Inflammatory macrophage treated with lipopolysaccharide for 4 hours (primary cell): Measurements from ENCODE around the gene CHFR.
"Not testable (repeated sequence)": the region's sequence is repeated elsewhere in the genome, so short reads cannot be mapped to it uniquely, and the experiment has no call there.

Experiments
- DNase-seq: peaks from one replicate; pipeline ENCODE4 v3.0.0-alpha.2; 2020

Gene CHFR

GRCh38 chr12:132839558-132840235 is 47.7 kb downstream of the CHFR start:
- DNase-seq, result no peak

- DNase-seq, result no peak
These were observed 48.9 kb downstream of the CHFR start for GRCh38 chr12:132838410-132839080.

DNA sequence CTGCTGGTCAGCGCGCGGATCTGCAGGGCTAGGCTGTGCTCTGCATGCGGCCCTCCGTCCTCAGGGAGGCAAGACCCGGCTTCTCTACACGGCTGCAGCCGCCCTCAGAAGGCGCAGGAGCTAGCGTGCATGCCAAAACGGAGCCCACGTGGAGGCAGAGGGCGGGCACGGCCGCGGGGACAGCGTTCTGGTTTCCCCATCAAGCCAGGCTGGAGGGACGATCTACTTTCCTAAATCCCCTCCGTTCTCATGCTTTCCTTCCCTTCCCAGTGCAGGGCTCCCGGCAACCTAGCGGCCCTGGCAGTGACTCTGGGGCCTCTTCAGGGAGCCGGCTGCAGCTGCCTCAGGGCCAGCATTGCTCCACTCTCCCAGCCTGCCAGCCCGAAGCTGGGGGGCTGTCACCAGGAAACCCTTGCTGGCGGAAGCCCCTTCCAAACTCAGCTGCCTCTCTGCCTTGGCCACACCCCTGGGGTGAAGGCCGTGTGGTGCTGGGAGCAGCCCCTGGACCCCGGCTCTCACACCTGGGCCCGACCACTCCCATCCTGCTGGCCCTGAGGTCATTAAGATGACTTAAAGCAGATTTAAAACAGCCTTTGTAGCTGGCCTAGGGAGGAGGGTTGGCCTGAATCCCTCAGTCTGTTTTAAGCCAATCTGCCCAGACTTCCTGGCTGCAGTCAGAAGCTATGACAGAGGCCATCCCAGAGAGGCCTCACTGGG is 49.6 kb downstream of the CHFR start:
- no peak for DNase-seq

DNA sequence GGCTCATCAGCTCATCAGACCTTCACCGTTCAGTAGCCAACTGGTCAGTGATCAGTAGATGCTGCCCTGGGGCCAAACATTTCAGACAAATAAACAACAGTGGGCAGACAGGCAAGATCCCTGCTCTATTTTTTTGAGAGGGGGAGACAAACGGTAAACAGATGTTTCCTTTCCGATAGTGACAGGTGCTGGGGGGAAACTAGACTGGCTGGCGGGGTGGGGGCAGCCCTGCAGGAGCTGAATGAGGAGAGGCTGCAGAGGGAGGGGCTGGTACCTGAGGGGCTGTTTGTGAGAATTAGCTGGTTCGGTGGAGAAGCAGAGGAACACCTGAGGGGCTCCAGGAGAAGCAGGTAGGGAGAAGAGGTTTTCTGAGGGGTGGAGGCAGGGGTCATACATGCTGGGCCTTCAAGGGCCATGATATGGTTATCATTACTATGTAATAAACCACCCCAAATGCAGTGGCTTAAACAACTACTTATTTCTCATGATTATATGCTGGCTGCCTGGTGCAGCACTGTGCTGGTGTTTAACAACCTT is 50.5 kb downstream of the CHFR start:
- DNase-seq, result no peak

DNA sequence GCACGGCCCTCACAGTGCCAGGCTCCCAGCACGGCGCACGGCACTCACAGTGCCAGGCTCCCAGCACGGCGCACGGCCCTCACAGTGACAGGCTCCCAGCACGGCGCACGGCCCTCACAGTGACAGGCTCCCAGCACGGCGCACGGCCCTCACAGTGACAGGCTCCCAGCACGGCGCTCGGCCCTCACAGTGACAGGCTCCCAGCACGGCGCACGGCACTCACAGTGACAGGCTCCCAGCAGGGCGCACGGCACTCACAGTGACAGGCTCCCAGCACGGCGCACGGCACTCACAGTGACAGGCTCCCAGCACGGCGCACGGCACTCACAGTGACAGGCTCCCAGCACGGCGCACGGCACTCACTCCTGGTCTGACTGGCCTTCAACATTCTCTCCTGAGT is 51.2 kb downstream of the CHFR start:
- DNase-seq, result not testable (repeated sequence)

DNA sequence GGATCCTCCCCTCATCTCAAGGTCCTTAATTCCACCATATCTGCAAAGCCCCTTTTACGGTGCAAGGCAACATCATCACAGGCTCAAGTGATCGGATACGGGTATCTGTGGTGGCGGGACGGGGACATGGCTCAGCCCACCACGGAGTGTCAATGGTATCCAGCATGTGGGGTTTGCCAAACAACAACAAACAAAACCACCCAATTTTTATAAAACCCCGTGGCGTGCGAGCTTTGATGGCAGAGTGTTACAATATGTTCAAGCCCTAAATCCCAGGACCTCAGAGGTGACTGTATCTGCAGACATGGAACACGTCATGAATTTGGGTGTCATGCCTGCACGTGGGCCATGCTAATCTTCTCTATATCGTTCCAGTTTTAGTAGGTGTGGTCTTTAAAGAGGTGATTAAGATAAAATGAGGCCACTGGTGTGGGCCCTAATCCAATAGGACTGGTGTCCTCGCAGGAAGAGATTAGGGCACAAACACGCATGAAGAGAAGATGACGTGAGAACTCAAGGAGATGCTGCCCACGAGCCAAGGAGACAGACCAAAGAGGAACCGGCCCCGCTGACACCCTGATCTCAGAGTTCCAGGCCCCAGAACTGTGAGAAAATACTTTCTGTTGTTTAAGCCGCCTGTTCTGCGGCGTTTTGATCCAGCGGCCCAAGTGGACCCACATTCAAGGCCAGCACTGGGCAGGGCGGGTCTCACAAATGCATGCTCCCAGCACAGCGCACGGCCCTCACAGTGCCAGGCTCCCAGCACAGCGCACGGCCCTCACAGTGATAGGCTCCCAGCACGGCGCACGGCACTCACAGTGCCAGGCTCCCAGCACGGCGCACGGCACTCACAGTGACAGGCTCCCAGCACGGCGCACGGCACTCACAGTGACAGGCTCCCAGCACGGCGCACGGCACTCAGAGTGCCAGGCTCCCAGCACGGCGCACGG is 52.1 kb downstream of the CHFR start:
- no peak for DNase-seq

DNA sequence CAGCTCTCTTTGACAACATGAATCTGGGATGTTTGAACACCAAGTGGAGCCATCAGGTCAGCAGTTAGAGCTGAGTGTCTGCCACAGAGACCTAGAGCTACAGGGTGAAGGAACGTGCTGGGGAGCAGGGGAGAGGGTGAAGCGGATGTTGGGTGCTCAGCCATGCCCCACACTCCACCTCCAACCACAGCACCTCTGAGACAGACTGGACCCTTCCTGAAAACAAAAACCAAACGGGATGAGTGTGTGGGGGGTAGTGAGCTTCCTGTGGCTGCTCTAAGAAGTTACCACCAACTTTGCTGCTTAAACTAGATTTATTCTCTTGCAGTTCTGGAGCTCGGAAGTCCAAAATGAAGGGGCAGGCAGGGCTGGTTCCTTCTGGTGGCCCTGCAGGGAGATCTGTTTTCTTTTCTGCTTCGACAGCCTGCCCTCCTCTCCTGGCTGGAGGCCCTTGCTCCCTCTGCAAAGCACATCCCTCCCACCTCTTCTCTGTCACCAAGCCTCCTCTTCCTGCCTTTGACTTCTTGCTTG is 53.2 kb downstream of the CHFR start:
- DNase-seq, result no peak

- DNase-seq, result no peak
These were observed 54.1 kb downstream of the CHFR start for GRCh38 chr12:132833341-132833740.

GRCh38 chr12:132831771-132832170 is 55.6 kb downstream of the CHFR start:
- DNase-seq, result no peak

DNA sequence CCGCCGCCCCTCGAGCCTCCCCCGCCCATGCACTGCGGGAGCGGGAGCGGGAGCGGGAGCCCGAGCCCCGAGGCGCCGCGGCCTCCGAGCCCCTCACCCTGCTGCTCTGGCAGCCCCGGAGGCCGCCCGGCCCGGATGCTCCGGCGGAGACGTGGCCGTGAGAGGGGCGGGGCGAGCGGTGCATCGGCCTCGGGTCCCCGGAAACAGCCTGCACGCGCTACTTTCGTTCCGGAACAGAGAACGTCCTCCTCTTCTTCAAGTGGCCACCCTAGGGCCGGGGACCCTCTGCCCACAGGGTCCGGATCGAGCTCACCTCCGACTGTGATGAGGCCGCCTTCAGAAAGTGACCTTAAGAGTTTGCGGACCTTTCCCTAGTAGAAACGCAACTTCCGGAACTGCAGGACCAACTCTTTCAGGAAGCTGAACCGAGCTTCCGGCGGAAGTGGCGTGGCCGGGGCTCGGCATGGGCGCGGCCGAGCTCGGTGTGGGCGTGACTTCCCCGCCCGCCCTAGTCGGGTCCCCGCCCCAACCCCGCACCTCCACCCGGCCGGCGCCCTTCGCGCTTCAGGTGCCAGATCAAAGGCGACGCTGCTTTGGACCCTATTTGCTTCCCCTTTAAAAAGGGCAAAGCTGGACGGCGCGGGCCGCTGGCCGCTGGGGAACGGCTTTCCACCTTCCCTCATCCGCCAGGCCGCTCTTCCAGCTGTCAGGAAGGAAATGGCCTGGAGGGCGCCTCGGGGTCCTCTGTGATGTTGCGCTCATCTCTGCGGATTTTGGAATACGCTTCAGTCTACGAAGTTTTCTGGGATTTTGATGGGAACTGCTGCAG is 58.5 kb downstream of the CHFR start, which contains the start of gene GOLGA3:
TSS of gene GOLGA3 (minus strand) at position 164 of the 829 bp plus-strand sequence. CDS start 6,741 bp downstream, outside the sequence.
- peak; percentile 95 for DNase-seq

GRCh38 chr12:132827763-132828703 is 59.4 kb downstream of the CHFR start:
- peak; percentile 70 for DNase-seq

DNA sequence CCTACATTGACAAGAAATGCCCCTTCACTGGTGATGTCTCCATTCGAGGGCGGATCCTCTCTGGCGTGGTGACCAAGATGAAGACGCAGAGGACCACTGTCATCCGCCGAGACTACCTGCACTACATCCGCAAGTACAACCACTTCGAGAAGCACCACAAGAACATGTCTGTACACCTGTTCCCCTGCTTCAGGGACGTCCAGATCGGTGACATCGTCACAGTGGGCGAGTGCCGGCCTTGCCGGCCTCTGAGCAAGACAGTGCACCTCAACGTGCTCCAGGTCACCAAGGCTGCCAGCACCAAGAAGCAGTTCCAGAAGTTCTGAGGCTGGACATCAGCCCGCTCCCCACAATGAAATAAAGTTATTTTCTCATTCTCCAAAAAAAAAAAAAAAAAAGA is 61.5 kb downstream of the CHFR start:
- DNase-seq, result no peak

GRCh38 chr12:132825089-132825488 is 62.3 kb downstream of the CHFR start:
- DNase-seq, result no peak

GRCh38 chr12:132824053-132824452 is 63.4 kb downstream of the CHFR start:
- DNase-seq, result peak; percentile 19

GRCh38 chr12:132818562-132818961 is 68.8 kb downstream of the CHFR start:
- no peak for DNase-seq

DNA sequence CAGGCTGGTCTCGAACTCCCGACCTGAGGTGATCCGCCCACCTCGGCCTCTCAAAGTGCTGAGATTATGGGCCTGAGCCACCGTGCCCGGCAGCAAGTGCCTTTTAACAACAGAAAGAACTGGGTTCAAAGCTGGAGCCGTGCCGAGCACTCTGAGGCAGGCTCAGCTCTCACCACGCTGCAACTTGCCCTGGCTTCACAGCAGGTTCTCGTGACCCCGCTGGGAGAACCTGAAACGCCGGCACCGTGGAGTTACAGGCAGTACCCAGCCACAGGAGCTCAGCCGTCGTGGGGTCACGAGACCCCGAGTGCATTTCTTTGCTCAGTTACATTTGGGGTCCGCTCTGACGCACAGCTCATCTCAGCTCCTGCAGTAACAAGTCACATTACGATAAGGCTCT is 73.2 kb downstream of the CHFR start:
- no peak for DNase-seq

- no peak for DNase-seq
These were observed 74.0 kb downstream of the CHFR start for GRCh38 chr12:132813443-132813842.

DNA sequence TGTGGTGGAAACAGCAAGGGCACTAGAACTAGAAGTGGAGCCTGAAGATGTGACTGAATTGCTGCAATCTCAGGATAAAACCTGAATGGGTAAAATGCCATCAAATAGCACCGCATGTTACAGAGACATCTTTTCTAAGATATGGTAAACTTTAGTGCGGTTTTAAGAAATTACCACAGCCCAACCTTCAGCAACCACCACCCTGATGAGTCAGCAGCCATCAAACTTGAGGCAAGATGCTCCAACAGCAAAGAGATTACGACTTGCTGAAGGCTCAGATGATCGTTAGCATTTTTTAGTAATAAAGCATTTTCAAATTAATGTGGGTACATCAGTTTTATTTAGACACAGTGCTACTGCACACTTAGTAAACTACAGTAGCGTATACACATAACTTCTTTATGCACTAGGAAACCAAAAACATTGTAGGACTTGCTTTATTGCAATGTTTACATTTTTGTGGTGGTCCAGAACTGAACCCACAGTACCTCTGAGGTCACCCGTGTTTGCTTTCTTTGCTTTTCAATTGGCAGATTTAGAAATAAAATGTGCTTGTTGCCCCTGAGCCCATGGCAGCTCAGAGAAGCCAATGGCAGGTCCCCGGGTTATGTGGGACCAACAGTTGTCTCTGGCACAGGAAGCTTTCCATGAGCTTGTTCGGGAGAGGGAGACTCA is 74.6 kb downstream of the CHFR start:
- DNase-seq, result no peak

- peak; percentile 13 for DNase-seq
These were observed 78.0 kb downstream of the CHFR start for GRCh38 chr12:132809391-132809790.
